Measurements from ENCODE around the gene SEC62. TPM values are rescaled to one million over a fixed set of nuclear protein-coding genes. Genes with fewer than 3 reads are reported as not detected.
A peak's percentile ranks its signal among the peaks of the same experiment; 100 is the strongest.

SEC62 gene
- total RNA-seq, 1 donor from 2014 or later: 36.6 TPM

GRCh38 chr3:169966951-169967915, 626 bp downstream of the SEC62 start:
- no peak for DNase-seq (ENCODE audit: extremely low read depth, low read depth, low spot score)

GRCh38 chr3:169968224-169968885, 1.7 kb downstream of the SEC62 start:
- DNase-seq (ENCODE audit: extremely low read depth, low read depth, low spot score): no peak

GRCh38 chr3:169969174-169970095, 2.8 kb downstream of the SEC62 start:
- DNase-seq (ENCODE audit: extremely low read depth, low read depth, low spot score): no peak

GRCh38 chr3:169970847-169971246, 4.2 kb downstream of the SEC62 start:
- DNase-seq (ENCODE audit: extremely low read depth, low read depth, low spot score): no peak

GRCh38 chr3:169971522-169971921, 4.9 kb downstream of the SEC62 start:
- DNase-seq (ENCODE audit: extremely low read depth, low read depth, low spot score): no peak

- DNase-seq (ENCODE audit: extremely low read depth, low read depth, low spot score): no peak
Measured at GRCh38 chr3:169980055-169980454, 13.4 kb downstream of the SEC62 start.

- DNase-seq (ENCODE audit: extremely low read depth, low read depth, low spot score): no peak
Measured at GRCh38 chr3:169984292-169984691, 17.7 kb downstream of the SEC62 start.

- no peak for DNase-seq (ENCODE audit: extremely low read depth, low read depth, low spot score)
Measured at GRCh38 chr3:169990431-169990830, 23.8 kb downstream of the SEC62 start.

- no peak for DNase-seq (ENCODE audit: extremely low read depth, low read depth, low spot score)
Measured at GRCh38 chr3:169992156-169992555, 25.5 kb downstream of the SEC62 start.

- DNase-seq (ENCODE audit: extremely low read depth, low read depth, low spot score): no peak
Measured at GRCh38 chr3:169992781-169993180, 26.2 kb downstream of the SEC62 start.

GRCh38 chr3:169993761-169994160, 27.2 kb downstream of the SEC62 start:
- DNase-seq (ENCODE audit: extremely low read depth, low read depth, low spot score): no peak

- no peak for DNase-seq (ENCODE audit: extremely low read depth, low read depth, low spot score)
Measured at GRCh38 chr3:169996063-169996462, 29.5 kb downstream of the SEC62 start.

GRCh38 chr3:169998668-169999131, 32.1 kb downstream of the SEC62 start:
- no peak for DNase-seq (ENCODE audit: extremely low read depth, low read depth, low spot score)

GRCh38 chr3:169999433-169999832, 32.8 kb downstream of the SEC62 start:
- no peak for DNase-seq (ENCODE audit: extremely low read depth, low read depth, low spot score)

GRCh38 chr3:170000051-170000450, 33.4 kb downstream of the SEC62 start:
- DNase-seq (ENCODE audit: extremely low read depth, low read depth, low spot score): no peak

GRCh38 chr3:170002231-170002630, 35.6 kb downstream of the SEC62 start:
- no peak for DNase-seq (ENCODE audit: extremely low read depth, low read depth, low spot score)

GRCh38 chr3:170002879-170003278, 36.3 kb downstream of the SEC62 start:
- peak; percentile 23 for DNase-seq (ENCODE audit: extremely low read depth, low read depth, low spot score)

GRCh38 chr3:170003881-170004356, 37.3 kb downstream of the SEC62 start:
- peak; percentile 14 for DNase-seq (ENCODE audit: extremely low read depth, low read depth, low spot score)

- DNase-seq (ENCODE audit: extremely low read depth, low read depth, low spot score): no peak
Measured at GRCh38 chr3:170007031-170007663, 40.5 kb downstream of the SEC62 start.

- DNase-seq (ENCODE audit: extremely low read depth, low read depth, low spot score): no peak
Measured at GRCh38 chr3:170010498-170010897, 43.9 kb downstream of the SEC62 start.
